Renal cortical epithelial cell (primary cell): ENCODE data around the gene MEIKIN. TPM values are rescaled to one million over a fixed set of nuclear protein-coding genes. Genes with fewer than 3 reads are reported as not detected.

ENCODE experiments used
- DNase-seq: peaks from one replicate; pipeline ENCODE4 v3.0.0-alpha.2; 2011; ENCODE audit warnings: low read depth
- total RNA-seq: library from RNA; depleted of rRNA; stranded (reverse); fragments of >200 nt; gene quantifications from 2 replicates; pipeline ENCODE4 v1.2.3, GENCODE V29; 2014

The MEIKIN gene
- total RNA-seq, 1 donor from 2014 or later, result not detected

DNA sequence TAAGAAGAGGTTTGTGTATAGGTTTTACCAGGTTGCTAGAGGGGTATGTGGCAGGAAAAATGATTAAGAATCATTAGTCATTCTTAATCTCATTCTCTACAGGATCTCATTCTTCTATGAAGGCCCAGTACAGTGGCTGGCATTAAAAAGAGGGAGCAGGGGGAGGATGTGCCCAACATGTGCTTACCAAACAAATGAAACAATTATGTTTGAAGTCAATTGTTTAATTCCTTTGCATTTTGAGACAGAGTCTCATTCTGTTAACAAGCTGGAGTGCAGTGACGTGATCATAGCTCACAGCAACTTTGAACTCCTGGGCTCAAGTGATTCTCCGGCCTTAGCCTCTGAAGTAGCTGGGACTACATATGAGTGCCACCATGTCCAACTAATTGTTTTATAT lies 171.7 kb downstream of the MEIKIN start:
- no peak for DNase-seq

DNA sequence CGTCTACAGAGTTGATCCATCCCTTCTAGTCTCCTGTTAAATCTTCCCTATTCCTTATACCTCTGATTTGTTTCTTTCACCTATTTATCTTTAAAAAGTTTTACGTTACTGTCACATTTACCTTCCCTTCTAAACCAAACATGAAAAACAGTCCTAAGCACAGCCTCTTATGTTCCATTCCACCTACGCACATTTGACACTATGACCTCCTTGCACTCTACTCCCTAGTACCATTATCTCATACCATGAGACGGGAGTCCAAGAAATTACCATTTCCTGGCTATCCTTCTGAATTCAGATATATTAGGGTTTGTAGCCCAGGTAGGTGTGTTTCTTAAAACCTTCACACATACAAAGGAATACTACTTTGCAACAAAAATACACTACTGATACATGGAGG lies 173.8 kb downstream of the MEIKIN start:
- DNase-seq, result no peak

DNA sequence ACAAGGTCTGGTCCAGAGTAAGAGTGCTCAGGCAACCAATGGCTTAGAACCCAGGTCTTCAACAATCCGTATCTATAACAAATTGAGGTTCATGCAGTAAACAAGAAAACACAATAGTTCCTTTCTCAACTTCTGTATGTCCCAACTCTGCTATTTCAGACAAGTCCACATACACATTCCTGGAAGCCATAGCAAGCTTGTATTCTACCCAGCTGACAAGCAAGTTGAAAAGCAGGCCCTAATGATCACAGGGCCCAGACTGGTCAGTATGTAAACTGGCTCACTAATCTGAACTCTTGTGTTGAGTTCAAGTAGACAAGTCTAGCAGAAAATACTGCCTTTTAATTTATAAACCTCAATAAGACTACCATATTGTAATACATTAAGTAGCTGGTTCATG lies 175.5 kb downstream of the MEIKIN start:
- DNase-seq, result peak; percentile 8

DNA sequence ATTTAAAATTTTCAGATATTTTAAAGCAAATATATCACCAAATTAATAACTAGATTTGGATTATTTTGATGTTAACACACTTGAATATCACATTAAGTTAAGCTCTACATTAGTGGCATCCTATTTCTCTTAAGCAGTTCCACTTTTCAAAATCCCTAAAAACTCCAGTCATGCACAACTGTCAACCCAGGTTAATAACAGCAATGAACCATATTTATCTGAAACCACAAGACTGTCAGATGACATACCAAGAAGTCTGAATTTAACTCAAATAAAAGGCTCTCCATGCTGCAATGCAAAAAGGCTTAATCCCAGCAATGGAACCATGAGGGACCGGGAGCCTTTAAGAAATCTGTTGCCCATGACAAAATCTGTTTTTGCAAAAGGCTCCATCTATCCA lies 176.1 kb downstream of the MEIKIN start:
- DNase-seq, result no peak

DNA sequence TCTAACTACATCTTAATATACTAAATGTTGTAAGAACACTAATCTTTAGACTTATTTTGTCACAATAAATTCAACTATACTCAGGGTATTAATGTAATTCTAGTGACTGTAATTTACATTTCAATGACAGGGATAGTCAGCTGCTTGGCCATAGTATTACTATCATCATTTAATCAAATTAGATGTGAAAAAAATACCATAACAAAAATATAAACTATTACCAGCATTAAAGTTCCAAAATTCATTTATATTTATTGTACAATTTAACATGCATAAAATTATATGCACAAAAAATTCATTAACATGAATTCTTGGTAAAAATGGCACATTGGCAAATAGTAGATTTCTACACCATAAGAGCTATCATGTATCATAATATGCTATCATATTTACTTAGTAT lies 177.6 kb downstream of the MEIKIN start:
- DNase-seq, result no peak

DNA sequence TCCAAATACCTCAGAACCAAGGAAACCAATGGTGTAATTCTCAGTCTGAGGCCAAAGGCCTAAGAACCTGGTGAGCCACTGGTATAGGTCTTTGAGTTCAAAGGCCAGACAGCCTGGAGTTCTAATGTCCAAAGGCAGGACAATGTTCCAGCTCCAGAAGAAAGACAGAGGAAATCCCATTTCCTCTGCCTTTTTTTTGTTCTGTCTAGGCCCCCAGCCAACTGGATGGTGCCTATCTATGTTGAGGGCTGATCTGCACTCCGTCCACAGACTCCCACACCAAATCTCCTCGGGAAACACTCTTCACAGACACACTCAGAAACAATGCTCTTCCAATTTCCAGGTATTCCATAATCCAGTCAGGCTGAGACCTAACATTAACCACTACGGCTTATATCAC lies 178.8 kb downstream of the MEIKIN start:
- no peak for DNase-seq

DNA sequence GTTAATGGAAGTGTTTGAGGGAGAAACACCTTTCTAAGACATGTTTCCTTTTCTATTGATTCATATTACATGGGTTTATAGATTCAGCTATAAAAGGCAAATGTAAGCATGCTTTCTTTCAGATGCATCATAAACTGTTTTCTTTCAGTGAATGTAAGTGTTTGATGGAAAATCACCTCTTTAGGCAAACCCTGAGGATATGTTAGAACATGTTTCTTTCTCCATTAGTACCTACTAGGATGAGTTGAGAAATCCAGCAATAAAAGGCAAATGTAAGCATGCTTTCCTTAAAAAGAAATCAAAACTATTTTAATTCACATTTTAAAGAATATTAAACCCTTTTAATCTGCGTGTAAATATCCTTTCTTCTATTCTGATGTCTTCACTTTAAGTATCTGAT lies 180.2 kb downstream of the MEIKIN start:
- no peak for DNase-seq

DNA sequence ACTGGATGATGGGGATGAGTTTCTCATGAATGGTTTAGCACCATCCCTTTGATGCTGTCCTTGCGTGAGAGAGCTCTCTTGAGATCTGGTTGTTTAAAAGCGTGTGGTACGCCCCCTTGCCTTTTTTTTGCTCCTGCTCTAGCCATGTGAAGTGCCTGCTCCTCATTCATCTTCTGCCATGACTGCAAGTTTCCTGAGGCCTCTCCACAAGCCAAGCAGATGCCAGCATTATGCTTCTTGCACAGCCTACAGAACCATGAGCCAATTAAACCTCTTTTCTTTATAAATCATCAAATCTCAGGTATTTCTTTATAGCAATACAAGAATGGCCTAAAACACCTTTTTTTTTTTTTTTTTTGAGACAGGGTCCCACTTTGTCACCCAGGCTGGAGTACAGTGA lies 181.5 kb downstream of the MEIKIN start:
- DNase-seq, result no peak

DNA sequence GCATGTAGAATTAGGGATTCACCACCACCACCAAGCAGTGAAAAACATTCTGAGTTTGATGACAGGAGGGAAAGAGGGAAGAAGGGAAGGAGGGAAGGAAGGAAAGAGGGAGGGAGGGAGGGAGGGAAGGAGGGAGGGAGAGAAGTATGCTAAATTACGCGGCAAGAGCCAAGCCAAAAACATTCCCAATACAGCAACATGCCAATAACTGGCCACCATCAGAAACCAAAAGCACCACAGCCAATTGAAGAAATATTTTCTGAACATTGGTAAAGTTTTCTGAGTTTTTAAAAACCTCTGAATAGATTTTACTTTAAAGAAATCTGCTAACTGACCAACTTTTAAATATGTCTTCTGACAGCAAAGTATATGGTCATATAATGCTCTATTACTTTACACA lies 184.7 kb downstream of the MEIKIN start:
- no peak for DNase-seq

DNA sequence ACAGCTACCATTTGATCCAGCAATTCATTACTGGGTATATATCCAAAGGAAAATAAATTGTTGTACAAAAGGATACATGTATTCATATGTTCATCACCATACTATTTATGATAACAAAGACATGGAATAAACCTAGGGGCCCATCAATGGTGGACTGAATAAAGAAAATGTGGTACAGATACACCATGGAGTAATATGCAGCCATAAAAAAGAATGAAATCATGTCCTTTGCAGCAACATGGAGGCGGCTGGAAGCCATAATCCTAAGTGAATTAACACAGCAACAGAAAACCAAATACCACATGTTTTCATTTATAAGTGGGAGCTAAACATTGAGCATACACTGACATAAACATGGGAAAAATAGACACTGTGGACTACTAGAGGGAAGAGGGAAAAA lies 185.8 kb downstream of the MEIKIN start:
- DNase-seq, result no peak

DNA sequence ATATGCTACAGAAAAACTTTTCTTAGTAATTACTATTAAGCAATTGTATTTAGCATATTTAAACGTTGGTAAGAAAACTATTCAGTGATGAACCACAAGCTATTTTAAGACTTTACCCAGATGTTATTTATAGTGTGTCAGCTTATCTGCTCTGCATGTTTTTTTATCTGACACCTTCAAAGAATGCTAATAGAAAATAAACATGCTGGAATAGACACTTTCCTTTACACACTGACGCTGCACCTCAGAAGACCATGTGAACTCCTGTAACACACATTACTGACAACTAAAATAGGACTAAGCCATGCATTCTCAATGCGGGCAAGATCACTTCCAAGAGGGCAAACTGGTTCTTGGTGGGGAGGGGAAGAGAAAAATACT lies 187.0 kb downstream of the MEIKIN start:
- peak; percentile 11 for DNase-seq

DNA sequence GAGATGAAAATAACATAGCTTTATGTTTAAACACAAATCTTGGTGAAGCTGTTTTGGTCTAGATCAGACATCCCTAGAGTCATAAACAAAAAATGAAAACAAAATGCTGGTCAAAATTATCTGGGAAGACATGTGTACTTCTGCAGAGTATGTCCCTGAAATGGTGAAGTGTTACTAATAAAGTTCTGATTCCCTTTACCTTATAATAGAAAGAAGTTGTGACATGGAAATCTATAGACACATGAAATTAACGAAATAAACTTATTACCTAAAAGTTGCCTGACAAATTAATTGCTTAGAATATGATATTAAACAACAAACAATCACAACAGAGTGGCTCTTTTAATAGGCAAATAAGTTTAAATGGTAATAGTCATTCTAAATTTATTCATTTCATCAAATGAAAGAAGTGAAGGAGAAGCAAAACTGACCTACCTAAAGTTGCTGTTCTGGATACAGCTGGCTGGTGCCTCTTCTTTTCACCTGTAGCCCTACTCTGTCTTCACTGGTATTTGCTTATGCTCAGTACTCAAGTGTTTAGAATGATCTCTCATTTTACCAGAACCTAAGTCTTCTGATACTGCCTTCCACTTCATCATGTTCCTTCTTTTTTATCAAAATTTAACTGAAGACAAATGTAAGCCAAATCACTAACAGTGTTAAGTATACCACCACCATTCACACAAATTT lies 187.5 kb downstream of the MEIKIN start:
- DNase-seq, result no peak

Other genes with a start within 250 kb of the MEIKIN start
- 49.3 and 56.3 TPM in 2 replicates for gene FNIP1, start 148.6 kb downstream of the MEIKIN start, total RNA-seq
- gene ACSL6, start 66.0 kb upstream of the MEIKIN start, total RNA-seq, result 0.05 TPM in 1 of 2 replicates, not detected in the other
- not detected in 2 replicates for gene IL3, start 115.0 kb upstream of the MEIKIN start, total RNA-seq
- 0.60 and 217 TPM in 2 replicates for gene CSF2, start 128.1 kb upstream of the MEIKIN start, total RNA-seq